ENCODE results near the gene IQCB1. TPM values are rescaled to one million over a fixed set of nuclear protein-coding genes. Genes with fewer than 3 reads are reported as not detected.
A peak's percentile ranks its signal among the peaks of the same experiment; 100 is the strongest.

Gene IQCB1
- total and polyA plus RNA-seq, 9 of the 15 experiments (the other 6 are each of a cell fraction or from before 2014, with no cell fraction given): 21.1 to 38.1 (median 27.5) TPM

- TF ChIP-seq, protein P1, sequence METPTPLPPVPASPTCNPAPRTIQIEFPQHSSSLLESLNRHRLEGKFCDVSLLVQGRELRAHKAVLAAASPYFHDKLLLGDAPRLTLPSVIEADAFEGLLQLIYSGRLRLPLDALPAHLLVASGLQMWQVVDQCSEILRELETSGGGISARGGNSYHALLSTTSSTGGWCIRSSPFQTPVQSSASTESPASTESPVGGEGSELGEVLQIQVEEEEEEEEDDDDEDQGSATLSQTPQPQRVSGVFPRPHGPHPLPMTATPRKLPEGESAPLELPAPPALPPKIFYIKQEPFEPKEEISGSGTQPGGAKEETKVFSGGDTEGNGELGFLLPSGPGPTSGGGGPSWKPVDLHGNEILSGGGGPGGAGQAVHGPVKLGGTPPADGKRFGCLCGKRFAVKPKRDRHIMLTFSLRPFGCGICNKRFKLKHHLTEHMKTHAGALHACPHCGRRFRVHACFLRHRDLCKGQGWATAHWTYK (CRISPR knock-in tag; IDR thresholded peaks at IDR 0.05): no peak
- TF ChIP-seq ZSCAN29 (IDR thresholded peaks at IDR 0.05) (0 out of 2 replicates have a peak, but pooled peaks have one; percentile 47), ZFP1 (CRISPR knock-in tag; IDR thresholded peaks at IDR 0.05) (no peak), BMI1 (IDR thresholded peaks at IDR 0.05; ENCODE audit: low read length) (peak; percentile 28; the same call in 1 of the 2 replicates), KLF13 (tag; IDR thresholded peaks at IDR 0.05; ENCODE audit: borderline replicate concordance, low read depth) (no peak), FOXA1 (IDR thresholded peaks at IDR 0.05; ENCODE audit: borderline replicate concordance) (no peak), POLR2AphosphoS2 (IDR thresholded peaks at IDR 0.05; ENCODE audit: low read length) (no peak; the same call in 1 of the 2 replicates), KLF10 (CRISPR knock-in tag; IDR thresholded peaks at IDR 0.05) (no peak), MEIS2 (IDR thresholded peaks at IDR 0.05; ENCODE audit: partially characterized antibody) (peak; percentile 66), POU5F1 (IDR thresholded peaks at IDR 0.05; ENCODE audit: borderline replicate concordance, low read depth, low read length, partially characterized antibody) (no peak), IRF2 (CRISPR knock-in tag; IDR thresholded peaks at IDR 0.05) (no peak), HNRNPH1 (optimal IDR thresholded peaks at IDR 0.05; ENCODE audit: low read depth, low read length) (no peak), MXI1 (IDR thresholded peaks at IDR 0.05; ENCODE audit: low read depth, low read length) (peak; percentile 72; the same call in 1 of the 2 replicates), ZNF124 (CRISPR knock-in tag; IDR thresholded peaks at IDR 0.05) (no peak), PREB (CRISPR knock-in tag; IDR thresholded peaks at IDR 0.05) (no peak), ZNF143 (CRISPR knock-in tag; IDR thresholded peaks at IDR 0.05) (no peak), ZNF507 (tag; conservative IDR thresholded peaks at IDR 0.05) (no peak), FOXJ2 (tag; IDR thresholded peaks at IDR 0.05) (peak; percentile 93)
- TF ChIP-seq, protein P2, sequence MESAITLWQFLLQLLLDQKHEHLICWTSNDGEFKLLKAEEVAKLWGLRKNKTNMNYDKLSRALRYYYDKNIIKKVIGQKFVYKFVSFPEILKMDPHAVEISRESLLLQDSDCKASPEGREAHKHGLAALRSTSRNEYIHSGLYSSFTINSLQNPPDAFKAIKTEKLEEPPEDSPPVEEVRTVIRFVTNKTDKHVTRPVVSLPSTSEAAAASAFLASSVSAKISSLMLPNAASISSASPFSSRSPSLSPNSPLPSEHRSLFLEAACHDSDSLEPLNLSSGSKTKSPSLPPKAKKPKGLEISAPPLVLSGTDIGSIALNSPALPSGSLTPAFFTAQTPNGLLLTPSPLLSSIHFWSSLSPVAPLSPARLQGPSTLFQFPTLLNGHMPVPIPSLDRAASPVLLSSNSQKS (CRISPR knock-in tag; IDR thresholded peaks at IDR 0.05): no peak
- TF ChIP-seq, protein P3, sequence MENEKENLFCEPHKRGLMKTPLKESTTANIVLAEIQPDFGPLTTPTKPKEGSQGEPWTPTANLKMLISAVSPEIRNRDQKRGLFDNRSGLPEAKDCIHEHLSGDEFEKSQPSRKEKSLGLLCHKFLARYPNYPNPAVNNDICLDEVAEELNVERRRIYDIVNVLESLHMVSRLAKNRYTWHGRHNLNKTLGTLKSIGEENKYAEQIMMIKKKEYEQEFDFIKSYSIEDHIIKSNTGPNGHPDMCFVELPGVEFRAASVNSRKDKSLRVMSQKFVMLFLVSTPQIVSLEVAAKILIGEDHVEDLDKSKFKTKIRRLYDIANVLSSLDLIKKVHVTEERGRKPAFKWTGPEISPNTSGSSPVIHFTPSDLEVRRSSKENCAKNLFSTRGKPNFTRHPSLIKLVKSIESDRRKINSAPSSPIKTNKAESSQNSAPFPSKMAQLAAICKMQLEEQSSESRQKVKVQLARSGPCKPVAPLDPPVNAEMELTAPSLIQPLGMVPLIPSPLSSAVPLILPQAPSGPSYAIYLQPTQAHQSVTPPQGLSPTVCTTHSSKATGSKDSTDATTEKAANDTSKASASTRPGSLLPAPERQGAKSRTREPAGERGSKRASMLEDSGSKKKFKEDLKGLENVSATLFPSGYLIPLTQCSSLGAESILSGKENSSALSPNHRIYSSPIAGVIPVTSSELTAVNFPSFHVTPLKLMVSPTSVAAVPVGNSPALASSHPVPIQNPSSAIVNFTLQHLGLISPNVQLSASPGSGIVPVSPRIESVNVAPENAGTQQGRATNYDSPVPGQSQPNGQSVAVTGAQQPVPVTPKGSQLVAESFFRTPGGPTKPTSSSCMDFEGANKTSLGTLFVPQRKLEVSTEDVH (IDR thresholded peaks at IDR 0.05; ENCODE audit: low read depth, partially characterized antibody): peak; percentile 86
- TF ChIP-seq, protein P4, sequence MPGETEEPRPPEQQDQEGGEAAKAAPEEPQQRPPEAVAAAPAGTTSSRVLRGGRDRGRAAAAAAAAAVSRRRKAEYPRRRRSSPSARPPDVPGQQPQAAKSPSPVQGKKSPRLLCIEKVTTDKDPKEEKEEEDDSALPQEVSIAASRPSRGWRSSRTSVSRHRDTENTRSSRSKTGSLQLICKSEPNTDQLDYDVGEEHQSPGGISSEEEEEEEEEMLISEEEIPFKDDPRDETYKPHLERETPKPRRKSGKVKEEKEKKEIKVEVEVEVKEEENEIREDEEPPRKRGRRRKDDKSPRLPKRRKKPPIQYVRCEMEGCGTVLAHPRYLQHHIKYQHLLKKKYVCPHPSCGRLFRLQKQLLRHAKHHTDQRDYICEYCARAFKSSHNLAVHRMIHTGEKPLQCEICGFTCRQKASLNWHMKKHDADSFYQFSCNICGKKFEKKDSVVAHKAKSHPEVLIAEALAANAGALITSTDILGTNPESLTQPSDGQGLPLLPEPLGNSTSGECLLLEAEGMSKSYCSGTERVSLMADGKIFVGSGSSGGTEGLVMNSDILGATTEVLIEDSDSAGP (CRISPR knock-in tag; IDR thresholded peaks at IDR 0.05): no peak
These were observed 85.4 kb downstream of the IQCB1 start, which contains the start of gene GOLGB1 (continued) for GRCh38 chr3:121749276-121750086.

Measured in K562 (cell line).